ENCODE results near the gene FHL1. TPM values are rescaled to one million over a fixed set of nuclear protein-coding genes. Genes with fewer than 3 reads are reported as not detected.

The FHL1 gene
- total RNA-seq, 1 donor: 51.8 TPM

DNA sequence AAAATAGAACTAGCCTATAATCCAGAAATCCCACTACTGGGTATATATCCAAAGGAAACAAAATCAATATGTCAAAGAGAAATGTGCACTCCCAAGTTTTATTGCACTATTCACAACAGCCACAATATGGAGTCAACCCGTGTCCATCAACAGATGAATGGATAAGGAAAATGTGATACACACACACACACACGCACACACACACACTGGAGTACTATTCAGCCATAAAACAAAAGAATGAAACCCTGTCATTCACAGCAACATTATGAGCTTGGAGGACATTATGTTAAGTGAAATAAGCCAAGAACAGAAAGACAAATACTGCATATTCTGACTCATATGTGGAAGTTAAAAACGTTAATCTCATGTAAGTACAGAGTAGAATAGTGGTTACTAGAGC lies 5.8 kb upstream of the FHL1 start:
- H3K27ac ChIP-seq (ENCODE audit: low read depth, low read length): no peak overlapping the region
- H3K4me2 ChIP-seq (ENCODE audit: insufficient read depth, low read length): no peak overlapping the region
- no peak overlapping the region for H2AFZ ChIP-seq (ENCODE audit: low read length)
- H3K4me3 ChIP-seq (ENCODE audit: insufficient read depth, low read length): no peak overlapping the region
- no peak for DNase-seq (ENCODE audit: insufficient read length, low spot score, missing footprints)
- TF ChIP-seq, protein P1, sequence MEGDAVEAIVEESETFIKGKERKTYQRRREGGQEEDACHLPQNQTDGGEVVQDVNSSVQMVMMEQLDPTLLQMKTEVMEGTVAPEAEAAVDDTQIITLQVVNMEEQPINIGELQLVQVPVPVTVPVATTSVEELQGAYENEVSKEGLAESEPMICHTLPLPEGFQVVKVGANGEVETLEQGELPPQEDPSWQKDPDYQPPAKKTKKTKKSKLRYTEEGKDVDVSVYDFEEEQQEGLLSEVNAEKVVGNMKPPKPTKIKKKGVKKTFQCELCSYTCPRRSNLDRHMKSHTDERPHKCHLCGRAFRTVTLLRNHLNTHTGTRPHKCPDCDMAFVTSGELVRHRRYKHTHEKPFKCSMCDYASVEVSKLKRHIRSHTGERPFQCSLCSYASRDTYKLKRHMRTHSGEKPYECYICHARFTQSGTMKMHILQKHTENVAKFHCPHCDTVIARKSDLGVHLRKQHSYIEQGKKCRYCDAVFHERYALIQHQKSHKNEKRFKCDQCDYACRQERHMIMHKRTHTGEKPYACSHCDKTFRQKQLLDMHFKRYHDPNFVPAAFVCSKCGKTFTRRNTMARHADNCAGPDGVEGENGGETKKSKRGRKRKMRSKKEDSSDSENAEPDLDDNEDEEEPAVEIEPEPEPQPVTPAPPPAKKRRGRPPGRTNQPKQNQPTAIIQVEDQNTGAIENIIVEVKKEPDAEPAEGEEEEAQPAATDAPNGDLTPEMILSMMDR (IDR thresholded peaks at IDR 0.05; ENCODE audit: extremely low read depth, low read depth, low read length): no peak
- peaks cover 3% of the 10 kb centered on the region for H3K27me3 ChIP-seq (ENCODE audit: insufficient read depth, low read length)
- H3K4me1 ChIP-seq (ENCODE audit: insufficient read depth, low read length): peaks cover 3% of the 10 kb centered on the region
- H3K9me3 ChIP-seq (ENCODE audit: low read depth, low read length): no peaks in the 10 kb centered on the region
- H3K79me2 ChIP-seq (ENCODE audit: insufficient read depth, low read length): no peaks in the 10 kb centered on the region
- H4K20me1 ChIP-seq (ENCODE audit: insufficient read depth, low read length): no peaks in the 10 kb centered on the region
- H3K36me3 ChIP-seq (ENCODE audit: insufficient read depth, low read length): no peaks in the 10 kb centered on the region

DNA sequence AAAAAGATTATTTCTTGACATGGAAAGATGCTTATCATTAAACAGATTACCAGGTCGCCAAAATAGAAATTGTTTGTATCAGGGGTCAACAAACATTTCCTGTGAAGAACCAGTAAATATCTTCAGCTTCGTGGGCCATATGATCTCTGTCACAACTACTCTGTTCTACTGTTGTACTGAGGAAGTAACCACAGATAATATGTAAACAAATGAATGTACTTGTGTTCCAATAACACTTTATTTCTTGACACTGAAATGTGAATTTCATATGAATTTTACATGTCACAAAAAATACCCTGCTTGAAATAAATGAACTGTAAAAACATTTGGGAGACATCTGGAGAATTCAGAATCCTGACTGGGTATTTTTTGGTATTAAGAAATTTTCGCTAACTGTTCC lies 4.7 kb upstream of the FHL1 start:
- DNase-seq (ENCODE audit: insufficient read length, low spot score, missing footprints): no peak
- Histone ChIP-seq H2AFZ (ENCODE audit: low read length) (no peak overlapping the region), H3K4me1 (ENCODE audit: insufficient read depth, low read length) (peaks cover 3% of the 10 kb centered on the region)

DNA sequence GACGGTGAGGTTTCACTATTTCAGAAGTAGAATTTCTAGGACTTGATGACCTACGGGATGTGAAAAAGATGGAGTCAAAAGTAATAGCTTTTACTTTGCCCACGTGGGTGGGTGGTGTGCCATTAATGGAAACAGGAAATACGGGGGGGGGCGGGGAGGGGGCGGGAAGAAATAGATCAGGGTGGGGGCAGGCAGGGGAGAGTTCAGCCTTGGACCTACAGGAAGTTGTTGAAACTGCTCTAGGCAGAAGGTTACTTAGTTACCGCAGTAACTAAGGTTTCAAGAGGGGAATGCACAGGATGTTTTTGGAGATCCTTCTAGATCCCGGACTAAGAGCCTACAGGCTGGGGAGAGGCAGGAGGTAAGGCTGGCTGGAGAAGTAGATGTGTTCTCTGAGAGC lies 3.6 kb upstream of the FHL1 start:
- Histone ChIP-seq H3K4me2 (ENCODE audit: insufficient read depth, low read length) (no peak overlapping the region), H3K79me2 (ENCODE audit: insufficient read depth, low read length) (no peaks in the 10 kb centered on the region), H3K9me3 (ENCODE audit: low read depth, low read length) (no peaks in the 10 kb centered on the region), H3K4me3 (ENCODE audit: insufficient read depth, low read length) (no peak overlapping the region), H2AFZ (ENCODE audit: low read length) (no peak overlapping the region), H3K36me3 (ENCODE audit: insufficient read depth, low read length) (no peaks in the 10 kb centered on the region), H3K27me3 (ENCODE audit: insufficient read depth, low read length) (peaks cover 3% of the 10 kb centered on the region), H4K20me1 (ENCODE audit: insufficient read depth, low read length) (no peaks in the 10 kb centered on the region), H3K27ac (ENCODE audit: low read depth, low read length) (no peak overlapping the region), H3K4me1 (ENCODE audit: insufficient read depth, low read length) (peaks cover 3% of the 10 kb centered on the region)
- TF ChIP-seq, protein P1 (IDR thresholded peaks at IDR 0.05; ENCODE audit: extremely low read depth, low read depth, low read length): no peak
- no peak for DNase-seq (ENCODE audit: insufficient read length, low spot score, missing footprints)

More for the DNA sequence above, 4.7 kb upstream of the FHL1 start:
- peaks cover 3% of the 10 kb centered on the region for H3K27me3 ChIP-seq (ENCODE audit: insufficient read depth, low read length)
- no peak overlapping the region for H3K27ac ChIP-seq (ENCODE audit: low read depth, low read length)
- TF ChIP-seq, protein P1 (IDR thresholded peaks at IDR 0.05; ENCODE audit: extremely low read depth, low read depth, low read length): no peak
- H3K4me2 ChIP-seq (ENCODE audit: insufficient read depth, low read length): no peak overlapping the region
- no peaks in the 10 kb centered on the region for H3K79me2 ChIP-seq (ENCODE audit: insufficient read depth, low read length)
- H3K36me3 ChIP-seq (ENCODE audit: insufficient read depth, low read length): no peaks in the 10 kb centered on the region
- H3K9me3 ChIP-seq (ENCODE audit: low read depth, low read length): no peaks in the 10 kb centered on the region
- H3K4me3 ChIP-seq (ENCODE audit: insufficient read depth, low read length): no peak overlapping the region
- H4K20me1 ChIP-seq (ENCODE audit: insufficient read depth, low read length): no peaks in the 10 kb centered on the region

DNA sequence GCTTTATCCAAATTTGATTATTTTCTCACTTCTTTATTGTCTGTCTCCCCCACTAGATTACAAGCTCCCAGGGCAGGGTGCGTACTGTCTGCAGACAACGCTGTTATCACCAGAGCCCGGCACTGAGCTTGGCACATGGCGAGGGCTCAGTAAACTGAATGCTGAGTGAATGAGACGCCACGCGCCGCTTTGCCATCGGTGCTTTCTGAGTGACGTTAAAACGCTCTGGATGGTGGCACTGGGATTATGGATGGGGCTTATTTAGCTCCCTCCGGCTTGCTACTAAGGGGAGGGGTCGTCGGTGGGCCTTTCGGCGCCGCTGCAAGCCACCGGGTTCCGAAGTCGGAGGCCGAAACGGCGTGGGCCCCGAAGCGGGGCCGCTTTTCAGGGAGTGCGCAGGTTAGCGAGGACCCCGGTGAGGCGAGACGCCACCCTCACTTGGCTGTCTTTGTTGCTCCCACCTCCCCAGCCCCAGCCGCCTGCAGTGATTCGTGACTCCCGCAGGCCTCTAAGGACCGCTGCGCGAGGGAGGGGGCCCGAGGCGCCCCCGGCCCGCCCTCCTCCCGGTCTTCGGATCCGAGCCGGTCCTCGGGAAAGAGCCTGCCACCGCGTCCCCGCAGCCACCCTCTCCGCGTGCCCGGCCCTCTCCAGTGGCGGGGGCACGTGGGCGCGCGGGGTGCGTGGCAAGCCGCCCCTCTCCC lies 569 bp upstream of the FHL1 start:
- no peaks in the 10 kb centered on the region for H3K36me3 ChIP-seq (ENCODE audit: insufficient read depth, low read length)
- peak; percentile 88 for DNase-seq (ENCODE audit: insufficient read length, low spot score, missing footprints)
- H3K4me2 ChIP-seq (ENCODE audit: insufficient read depth, low read length): peak overlapping the region; percentile 68

More for the DNA sequence above, 569 bp upstream of the FHL1 start:
- Histone ChIP-seq H3K27me3 (ENCODE audit: insufficient read depth, low read length) (peaks cover 3% of the 10 kb centered on the region), H3K4me1 (ENCODE audit: insufficient read depth, low read length) (peaks cover 3% of the 10 kb centered on the region), H3K27ac (ENCODE audit: low read depth, low read length) (no peak overlapping the region), H2AFZ (ENCODE audit: low read length) (peak overlapping the region; percentile 27), H4K20me1 (ENCODE audit: insufficient read depth, low read length) (no peaks in the 10 kb centered on the region), H3K4me3 (ENCODE audit: insufficient read depth, low read length) (peak overlapping the region; percentile 72), H3K9me3 (ENCODE audit: low read depth, low read length) (no peaks in the 10 kb centered on the region), H3K79me2 (ENCODE audit: insufficient read depth, low read length) (no peaks in the 10 kb centered on the region)
- TF ChIP-seq, protein P1 (IDR thresholded peaks at IDR 0.05; ENCODE audit: extremely low read depth, low read depth, low read length): no peak

Measured in osteoblast (primary cell).